HepG2 (cell line): Measurements from ENCODE around the gene SH2D7. TPM values are rescaled to one million over a fixed set of nuclear protein-coding genes. Genes with fewer than 3 reads are reported as not detected.

ENCODE experiments used
- ATAC-seq: fragments of 200-7000 bp; cut with Tn5 transposase; 3 replicates; pipeline ENCODE4 v1.9.1; 2020; ENCODE audit warnings: mild to moderate bottlenecking, moderate library complexity
- BruUV-seq: library from RNA; stranded (reverse); fragments of 400-500 nt; replicated peaks from 2 replicates; lab custom pipeline; 2021; lab: Mats Ljungman, UMichigan
- CTCF ChIA-PET: fragments of 300-600 bp; formaldehyde crosslinking; extraction: SDS; loops from one replicate; lab custom pipeline; 2021; ENCODE audit warnings: low total read pairs, inconsistent platforms, low intra/inter-chr PET ratio; lab: Yijun Ruan, JAX
- POLR2A ChIA-PET: fragments of 350-600 bp; sonication (Branson Sonifier 250); formaldehyde crosslinking; loops from one replicate; lab custom pipeline; 2020; ENCODE audit warnings: antibody characterized with exemption, inconsistent platforms; lab: Yijun Ruan, JAX
- DNase-seq: peaks from one replicate; pipeline ENCODE4 v3.0.0-alpha.2; 2015; ENCODE audit warnings: low spot score
- FAIRE-seq: peaks from 3 replicates; lab custom pipeline; 2011; peaks lifted over from hg19 to GRCh38; lab: Jason Lieb, UNC
- H2AFZ ChIP-seq: one replicate; pipeline ENCODE4 v1.6.1; 2011; ENCODE audit warnings: low read length, inconsistent platforms
- H3K27ac ChIP-seq: fragments of 300-600 bp; 3 replicates; pipeline ENCODE4 v1.8.0; 2011; ENCODE audit warnings: mixed run types, mild to moderate bottlenecking, mixed read lengths, low read length, inconsistent platforms; ENCODE audit not compliant: insufficient read depth; ENCODE audit errors: extremely low read length
- H3K27me3 ChIP-seq, 2 experiments: fragments of 200-600 bp in 1 of 2; 2 replicates in 1 of 2; 3 replicates in 1 of 2; pipeline versions ENCODE4 v1.6.0 to v1.8.0; 2011; ENCODE audit warnings: low read length in 2 of 2, mild to moderate bottlenecking in 2 of 2, moderate library complexity in 2 of 2, inconsistent platforms in 1 of 2; ENCODE audit not compliant: insufficient read depth in 2 of 2, control insufficient read depth in 1 of 2
- H3K36me3 ChIP-seq, 2 experiments: fragments of 200-600 bp in 1 of 2; replicated peaks in 1 of 2; 2 replicates in 1 of 2; 3 replicates in 1 of 2; pipeline versions ENCODE4 v1.5.1 to v1.8.0; 2011; ENCODE audit warnings: low read length in 2 of 2, inconsistent platforms in 1 of 2; ENCODE audit not compliant: insufficient read depth in 2 of 2, control insufficient read depth in 1 of 2
- H3K4me1 ChIP-seq: 2 replicates; pipeline ENCODE4 v1.5.1; 2012; ENCODE audit warnings: low read length, inconsistent platforms; ENCODE audit not compliant: insufficient read depth
- H3K4me2 ChIP-seq: 2 replicates; pipeline ENCODE4 v1.6.0; 2011; ENCODE audit warnings: low read depth, low read length, inconsistent platforms
- H3K4me3 ChIP-seq, 3 experiments: fragments of 200-600 bp in 1 of 3; sonication (generic), shearing (Covaris generic) in 1 of 3; replicated peaks in 1 of 3; 2 replicates each; pipeline ENCODE4 v1.5.1; 2011 to 2016; ENCODE audit warnings: low read length in 3 of 3, inconsistent platforms in 2 of 3, low read depth in 2 of 3, mild to moderate bottlenecking in 2 of 3, control low read depth in 1 of 3, mixed read lengths in 1 of 3; ENCODE audit not compliant: insufficient read depth in 1 of 3
- H3K79me2 ChIP-seq: one replicate; pipeline ENCODE4 v1.6.1; 2011; ENCODE audit warnings: low read length, inconsistent platforms; ENCODE audit not compliant: insufficient read depth
- H3K9ac ChIP-seq: 2 replicates; pipeline ENCODE4 v1.6.0; 2011; ENCODE audit warnings: mild to moderate bottlenecking, low read depth, low read length, inconsistent platforms; ENCODE audit not compliant: insufficient read depth
- H3K9me3 ChIP-seq: 2 replicates; pipeline ENCODE4 v1.5.1; 2012; ENCODE audit warnings: mild to moderate bottlenecking, low read length
- H4K20me1 ChIP-seq: 2 replicates; pipeline ENCODE4 v1.6.0; 2011; ENCODE audit warnings: inconsistent platforms, mild to moderate bottlenecking, low read length, moderate library complexity; ENCODE audit not compliant: insufficient read depth
- HOMEZ ChIP-seq: IDR thresholded peaks from 2 replicates; pipeline ENCODE4 v1.6.1; 2016; ENCODE audit warnings: low read depth
- PHB2 ChIP-seq: fragments of 450-650 bp; IDR thresholded peaks from 2 replicates; pipeline ENCODE4 v1.6.1; 2018; ENCODE audit not compliant: partially characterized antibody
- TFDP2 ChIP-seq: sonication (generic); formaldehyde crosslinking; IDR thresholded peaks from 2 replicates; pipeline ENCODE4 v1.4.0; 2020; ENCODE audit warnings: missing genetic modification reagents
- ZBTB7A ChIP-seq: sonication (generic); formaldehyde crosslinking; IDR thresholded peaks from 2 replicates; pipeline ENCODE4 v1.8.0; 2022; ENCODE audit warnings: mild to moderate bottlenecking, missing genetic modification reagents
- ZNF260 ChIP-seq: sonication (generic); formaldehyde crosslinking; IDR thresholded peaks from 2 replicates; pipeline ENCODE4 v1.4.0; 2020; ENCODE audit warnings: missing genetic modification reagents, low read depth, mild to moderate bottlenecking, borderline replicate concordance
- ZNF430 ChIP-seq: sonication (generic); formaldehyde crosslinking; IDR thresholded peaks from 2 replicates; pipeline ENCODE4 v1.9.0; 2021; ENCODE audit warnings: mild to moderate bottlenecking, missing genetic modification reagents
- ZZZ3 ChIP-seq: sonication (generic); formaldehyde crosslinking; IDR thresholded peaks from 2 replicates; pipeline ENCODE4 v1.4.0; 2020; ENCODE audit warnings: missing genetic modification reagents, mild to moderate bottlenecking, borderline replicate concordance
- WGBS: methylation state at CpG from one replicate; pipeline ENCODE4 v1.1.6; 2017; ENCODE audit warnings: low lambda C conversion rate; 5-methylcytosine and 5-hydroxymethylcytosine counted together
- in situ Hi-C: cut with HindIII; loops from 2 replicates; pipeline ENCODE4 v1.10.0; 2017; ENCODE audit warnings: low pct_unique_long_range_greater_than_20kb; ENCODE audit not compliant: extremely low pct_ligation_motif_present
- intact Hi-C: fragments of 100-400 bp; cut with micrococcal nuclease; formaldehyde crosslinking; loops from one replicate; pipeline ENCODE4 v1.10.0; 2022; ENCODE audit not compliant: unreplicated experiment
- polyA plus RNA-seq, 8 experiments: library from polyadenylated mRNA; depleted of rRNA in 3 of 8; stranded (reverse) in 7 of 8; unstranded in 1 of 8; fragments of >200 nt; fragmentation: Illumina TruSeq in 4 of 8; extraction: Trizol in 4 of 8; gene quantifications; 2 replicates each; pipeline versions ENCODE4 v1.2.1 to v1.2.3, GENCODE V29; 2011 to 2016; ENCODE audit warnings: low read depth in 4 of 8, missing spikeins in 1 of 8, mixed read lengths in 1 of 8; ENCODE audit not compliant: insufficient read depth in 1 of 8
- total RNA-seq, 5 experiments: library from RNA; depleted of rRNA; stranded (reverse); fragments of >200 nt; fragmentation: Illumina TruSeq; extraction: Trizol; gene quantifications; 2 replicates each; pipeline ENCODE4 v1.2.3, GENCODE V29; 2016; ENCODE audit warnings: low read depth in 1 of 5
- TF ChIP-seq, protein P1 (sequence below): sonication (generic); formaldehyde crosslinking; IDR thresholded peaks from 2 replicates; pipeline ENCODE4 v1.4.0; 2020; ENCODE audit warnings: missing genetic modification reagents

Gene SH2D7
- total and polyA plus RNA-seq, 2 of the 13 experiments (the other 11 are each of a cell fraction or from before 2014, with no cell fraction given) = not detected

DNA sequence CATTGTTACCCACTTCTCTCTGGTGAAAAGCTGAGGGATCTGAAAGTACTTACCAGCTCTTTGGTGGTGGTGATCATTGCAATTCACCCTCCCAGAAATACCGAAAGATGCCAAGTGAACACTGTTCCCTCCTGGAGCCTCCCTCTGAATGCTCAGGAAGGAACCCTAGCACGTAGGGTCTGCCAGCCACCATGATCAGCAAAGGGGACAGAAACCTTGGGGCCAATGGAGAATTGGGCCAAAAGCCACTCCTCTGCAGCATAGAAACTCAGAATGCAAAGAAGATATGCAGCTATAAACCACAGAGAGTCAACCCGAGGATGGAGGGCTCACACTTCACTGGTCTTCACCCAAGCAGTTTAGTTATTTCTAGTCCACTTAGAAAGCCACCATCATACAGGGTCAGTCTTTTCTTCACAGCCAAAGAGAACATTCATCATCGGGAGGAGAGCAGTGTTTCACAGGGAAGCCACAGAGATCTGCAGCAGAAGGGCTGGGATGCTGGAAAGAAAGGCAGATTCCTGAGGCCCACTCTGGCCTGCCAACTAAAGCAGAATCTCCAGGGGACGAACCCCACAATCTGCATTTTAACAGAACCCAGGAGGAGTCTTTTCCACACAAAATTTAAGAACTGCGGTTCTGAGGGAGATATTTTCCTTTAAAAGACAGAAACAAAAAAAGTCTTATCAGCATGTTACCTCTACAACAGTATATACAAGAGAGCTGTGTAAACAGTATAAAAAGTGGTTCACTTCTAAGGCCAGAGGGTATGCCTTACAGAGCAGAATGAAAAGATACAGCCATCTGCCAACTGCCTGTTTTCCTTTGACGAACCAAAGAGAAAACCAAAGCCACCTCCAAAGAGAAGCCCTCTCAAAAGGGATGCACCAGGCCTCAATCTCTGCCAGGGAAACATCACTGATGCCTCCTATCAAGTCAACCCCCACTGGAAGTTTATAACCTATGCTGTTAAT lies 26.1 kb upstream of the SH2D7 start:
- TF ChIP-seq ZNF430 (CRISPR knock-in tag) = 0 out of 2 replicates have a peak, but pooled peaks have one; percentile 44
- no peak for TF ChIP-seq ZNF260 (CRISPR knock-in tag)
- BruUV-seq = no TSS peak
- H3K27ac ChIP-seq = peak overlapping the region; percentile 73
- peak overlapping the region; percentile 37 for H3K4me2 ChIP-seq
- H3K27me3 ChIP-seq = no peaks in the 10 kb centered on the region
- no peaks in the 10 kb centered on the region for H3K36me3 ChIP-seq
- WGBS = 60% methylated on average over 7 of the region's 7 CpGs
- DNase-seq (no peak), ATAC-seq (no peak), FAIRE-seq (no peak)
- peak overlapping the region in 1 of 3 experiments; percentile 2; a peak in 1 of 6 replicates for H3K4me3 ChIP-seq
- ChIA-PET CTCF (no interaction called here), POLR2A (interaction anchor here (1.0 to 1.7 kb wide), 4 partner anchors 9 to 31 kb away, joined by 3 to 8 read pairs (median 6); no protein-coding TSS in a partner anchor)
- H3K9ac ChIP-seq = peak overlapping the region; percentile 35
- H3K9me3 ChIP-seq = no peaks in the 10 kb centered on the region
- in situ Hi-C loops (no loop called here), intact Hi-C loops (loop anchor here (1.0 kb wide), 4 partner anchors 10 to 66 kb away; no protein-coding TSS in a partner anchor)
- no peaks in the 10 kb centered on the region for H4K20me1 ChIP-seq
- peaks cover 61% of the 10 kb centered on the region for H3K79me2 ChIP-seq
- H2AFZ ChIP-seq = no peak overlapping the region
- peaks cover 93% of the 10 kb centered on the region for H3K4me1 ChIP-seq

DNA sequence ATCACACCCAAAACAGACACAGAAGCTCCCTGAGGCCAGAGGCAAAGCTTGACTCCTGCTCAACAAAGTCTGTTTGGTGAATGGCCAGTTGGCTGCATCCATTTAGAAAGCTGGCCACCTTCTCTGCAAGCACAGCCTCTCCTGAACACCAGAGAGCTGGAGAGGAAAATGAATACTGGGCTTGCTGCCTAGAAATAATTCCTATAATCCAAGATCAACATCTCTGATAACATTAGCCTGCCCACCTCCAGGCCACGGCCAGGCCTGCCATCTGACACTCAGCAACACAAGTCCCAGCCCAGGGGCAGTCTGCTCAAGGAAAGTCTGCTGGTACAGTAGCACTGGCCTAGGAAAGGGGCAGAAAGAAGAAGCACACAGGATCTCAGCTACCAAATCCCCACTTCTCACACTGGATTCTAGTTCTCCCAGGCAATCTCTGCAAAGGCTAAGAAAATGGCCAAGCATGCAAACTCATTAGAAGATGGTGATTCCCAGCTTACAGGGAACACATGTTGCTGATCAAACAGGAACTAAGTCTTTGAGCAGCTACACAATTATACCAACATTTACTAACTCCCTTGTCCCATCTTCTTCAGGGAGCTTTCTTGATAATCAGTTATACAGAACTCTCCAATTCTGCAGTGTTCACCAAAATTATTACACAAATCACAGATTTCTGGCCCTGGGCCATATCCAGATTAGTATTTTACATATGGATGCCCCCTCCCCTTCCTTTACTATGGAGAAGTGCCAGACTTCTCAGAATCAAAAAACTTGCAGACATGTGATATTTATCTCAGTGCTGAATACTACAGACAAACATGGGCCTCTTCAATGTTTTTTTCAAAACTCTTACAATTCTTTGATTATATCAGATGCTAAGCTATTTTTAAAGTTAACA lies 24.8 kb upstream of the SH2D7 start:
- Histone ChIP-seq H3K9me3 (no peaks in the 10 kb centered on the region), H3K36me3 (no peaks in the 10 kb centered on the region), H3K4me3 (no peak overlapping the region), H2AFZ (no peak overlapping the region), H3K27ac (no peak overlapping the region), H3K4me2 (no peak overlapping the region), H3K4me1 (peaks cover 99% of the 10 kb centered on the region), H3K27me3 (no peaks in the 10 kb centered on the region), H3K9ac (no peak overlapping the region), H3K79me2 (peaks cover 63% of the 10 kb centered on the region), H4K20me1 (no peaks in the 10 kb centered on the region)
- FAIRE-seq (no peak), ATAC-seq (no peak), DNase-seq (no peak)
- CTCF ChIA-PET = no interaction called here
- intact Hi-C loops = no loop called here
- WGBS = no CpG with 5 or more reads among the region's 1 CpG
- in situ Hi-C loops = no loop called here
- BruUV-seq = no TSS peak
- POLR2A ChIA-PET = no interaction called here
- TF ChIP-seq TFDP2 (no peak), ZBTB7A (CRISPR knock-in tag) (no peak), HOMEZ (CRISPR knock-in tag) (no peak), PHB2 (no peak), ZZZ3 (CRISPR knock-in tag) (no peak)
- TF ChIP-seq, protein P1, sequence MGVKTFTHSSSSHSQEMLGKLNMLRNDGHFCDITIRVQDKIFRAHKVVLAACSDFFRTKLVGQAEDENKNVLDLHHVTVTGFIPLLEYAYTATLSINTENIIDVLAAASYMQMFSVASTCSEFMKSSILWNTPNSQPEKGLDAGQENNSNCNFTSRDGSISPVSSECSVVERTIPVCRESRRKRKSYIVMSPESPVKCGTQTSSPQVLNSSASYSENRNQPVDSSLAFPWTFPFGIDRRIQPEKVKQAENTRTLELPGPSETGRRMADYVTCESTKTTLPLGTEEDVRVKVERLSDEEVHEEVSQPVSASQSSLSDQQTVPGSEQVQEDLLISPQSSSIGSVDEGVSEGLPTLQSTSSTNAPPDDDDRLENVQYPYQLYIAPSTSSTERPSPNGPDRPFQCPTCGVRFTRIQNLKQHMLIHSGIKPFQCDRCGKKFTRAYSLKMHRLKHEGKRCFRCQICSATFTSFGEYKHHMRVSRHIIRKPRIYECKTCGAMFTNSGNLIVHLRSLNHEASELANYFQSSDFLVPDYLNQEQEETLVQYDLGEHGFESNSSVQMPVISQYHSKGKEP = no peak
